Fibroblast of skin of scalp (primary cell): ENCODE measurements around the gene MBD3L2B.

Experiments used
- DNase-seq: peaks from one replicate; pipeline ENCODE4 v3.0.0-alpha.2; 2013

MBD3L2B gene

DNA sequence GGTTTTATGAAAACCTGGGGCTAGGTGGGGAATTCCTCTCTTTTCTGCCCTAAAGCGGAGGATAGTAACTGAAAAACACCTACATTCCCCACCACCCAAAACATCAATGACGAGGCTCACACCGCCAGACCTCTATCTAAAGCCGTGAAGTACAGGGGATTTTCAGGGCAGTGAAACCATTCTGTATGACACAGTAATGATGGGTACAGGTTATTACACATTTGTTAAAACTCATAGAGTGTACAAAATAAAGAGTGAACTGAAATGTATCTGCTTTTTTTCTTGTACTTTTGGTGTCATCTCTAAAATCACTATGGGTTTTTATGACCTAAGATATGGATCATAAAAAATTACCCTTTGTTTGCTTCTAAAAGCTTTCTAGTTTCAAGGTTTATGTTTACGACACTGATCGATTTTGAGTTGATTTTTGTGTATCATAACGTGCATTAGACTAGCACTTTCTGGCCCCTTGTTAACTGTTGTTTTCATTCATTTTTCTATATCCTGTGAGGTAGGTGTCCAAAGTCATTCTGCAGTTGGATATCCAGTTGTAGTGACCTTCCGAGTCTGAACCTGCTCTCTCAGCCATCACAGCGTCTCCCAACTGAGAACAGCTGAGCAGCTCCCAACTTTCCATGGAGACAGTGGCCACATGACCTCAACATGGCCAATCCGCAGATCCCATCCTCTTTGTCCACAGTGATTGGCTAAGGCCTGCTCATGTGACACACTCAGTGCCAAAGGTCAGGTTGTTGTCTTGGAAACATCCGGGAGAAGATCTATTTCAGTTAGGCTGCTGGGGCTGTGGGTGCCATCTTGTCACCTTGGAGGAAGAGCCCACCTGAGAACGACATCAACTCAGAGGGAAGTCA is 10.3 kb downstream of the MBD3L2B start:
- DNase-seq: no peak

DNA sequence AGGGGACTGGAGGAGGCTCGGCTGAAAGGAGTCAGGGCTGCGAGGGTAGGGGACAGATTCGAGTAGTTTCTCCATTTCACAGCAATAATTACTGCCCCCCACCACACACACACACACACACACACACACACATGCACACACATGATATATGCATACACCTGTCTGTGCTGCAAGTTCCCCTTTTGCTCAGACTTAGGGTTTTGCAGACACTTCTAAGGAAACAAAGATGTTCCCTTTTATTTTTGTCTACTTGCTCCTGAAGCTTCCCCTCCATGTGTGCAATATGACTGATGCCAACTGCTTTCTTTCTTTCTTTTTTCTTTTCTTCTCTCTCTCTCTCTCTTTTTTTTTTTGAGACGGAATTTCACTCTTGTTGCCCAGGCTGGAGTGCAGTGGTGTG is 13.4 kb downstream of the MBD3L2B start:
- no peak for DNase-seq

DNA sequence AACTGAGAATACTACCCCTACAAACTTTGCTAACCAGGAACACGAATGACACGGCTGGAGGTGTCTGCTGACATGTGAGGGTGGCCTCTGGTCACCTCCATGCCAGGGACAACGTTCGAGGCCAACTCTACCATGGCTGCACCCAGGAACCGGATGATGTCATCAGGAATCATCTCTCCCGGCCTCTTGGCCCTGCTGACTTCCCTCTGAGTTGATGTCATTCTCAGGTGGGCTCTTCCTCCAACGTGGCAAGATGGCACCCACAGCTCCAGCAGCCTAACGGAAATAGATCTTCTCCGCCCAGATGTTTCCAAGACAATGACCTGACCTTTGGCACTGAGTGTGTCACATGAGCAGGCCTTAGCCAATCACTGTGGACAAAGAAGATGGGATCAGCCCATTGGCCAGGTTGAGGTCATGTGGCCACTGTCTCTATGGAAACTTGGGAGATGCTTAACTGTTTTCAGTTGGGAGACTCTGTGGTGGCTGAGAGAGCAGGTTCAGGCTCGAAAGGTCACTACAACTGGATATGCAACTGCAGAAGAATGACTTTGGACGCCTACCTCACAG is 15.0 kb downstream of the MBD3L2B start:
- no peak for DNase-seq

DNA sequence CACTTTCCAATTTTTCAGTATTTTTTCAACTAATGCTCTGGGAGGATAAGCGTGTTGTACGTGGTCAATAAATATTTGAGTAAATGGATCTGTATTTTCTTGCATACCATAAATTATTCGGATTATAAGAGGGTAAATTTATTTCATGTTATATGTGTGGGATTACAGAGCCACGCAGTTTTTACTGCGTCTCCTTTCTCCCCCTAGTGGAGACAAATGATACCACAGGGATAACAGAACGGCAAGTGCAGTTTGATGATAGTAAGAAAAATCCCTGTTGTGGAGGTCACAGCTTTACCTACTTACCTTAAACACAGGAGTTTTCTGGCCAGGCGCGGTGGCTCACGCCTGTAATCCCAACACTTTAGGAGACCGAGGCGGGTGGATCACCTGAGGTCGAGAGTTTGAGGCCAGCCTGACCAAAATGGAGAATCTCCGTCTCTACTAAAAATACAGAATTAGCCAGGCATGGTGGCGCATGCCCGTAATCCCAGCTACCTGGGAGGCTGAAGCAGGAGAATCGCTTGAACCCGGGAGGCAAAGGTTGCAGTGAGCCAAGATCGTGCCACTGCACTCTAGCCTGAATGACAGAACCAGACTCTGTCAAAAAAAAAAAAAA is 16.8 kb downstream of the MBD3L2B start:
- DNase-seq: peak; percentile 2

DNA sequence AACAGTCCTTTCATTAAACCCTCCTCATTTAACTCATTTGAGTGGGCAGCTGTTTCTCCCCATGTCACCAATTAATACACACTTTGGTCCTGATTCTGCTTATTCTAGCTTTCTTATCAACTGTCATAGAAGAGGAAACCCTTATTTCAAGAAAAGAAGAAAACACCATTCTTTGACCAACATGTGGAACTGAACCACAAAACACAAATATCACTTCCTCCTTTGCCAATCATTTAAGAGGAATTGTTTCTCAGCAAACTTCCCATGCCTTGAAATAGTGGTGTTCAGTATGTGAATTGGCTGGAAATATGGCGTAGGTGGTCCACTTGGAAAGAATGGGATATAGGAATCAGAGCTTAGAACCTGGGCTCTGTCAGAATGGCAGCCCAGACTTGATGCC is 20.4 kb downstream of the MBD3L2B start:
- no peak for DNase-seq

DNA sequence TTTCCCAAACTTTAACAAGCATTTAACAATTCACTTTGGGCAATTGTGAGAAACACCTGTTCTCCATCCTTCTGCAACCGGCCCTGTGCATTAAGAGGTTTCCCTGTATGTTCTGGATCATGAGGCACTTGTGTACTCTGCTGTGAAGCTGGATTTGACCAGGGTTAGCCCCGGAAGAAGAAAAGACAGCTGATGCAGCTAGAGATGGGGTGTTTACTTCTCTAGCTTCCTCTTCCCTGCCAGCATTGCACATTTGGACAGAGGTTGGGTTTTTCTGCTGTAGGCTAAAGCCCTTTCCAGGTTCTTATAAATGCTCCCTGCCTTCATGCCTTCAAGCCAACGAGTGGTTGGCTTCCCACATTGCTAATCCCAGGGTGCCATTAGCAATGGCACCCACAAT is 20.9 kb downstream of the MBD3L2B start:
- DNase-seq: no peak

DNA sequence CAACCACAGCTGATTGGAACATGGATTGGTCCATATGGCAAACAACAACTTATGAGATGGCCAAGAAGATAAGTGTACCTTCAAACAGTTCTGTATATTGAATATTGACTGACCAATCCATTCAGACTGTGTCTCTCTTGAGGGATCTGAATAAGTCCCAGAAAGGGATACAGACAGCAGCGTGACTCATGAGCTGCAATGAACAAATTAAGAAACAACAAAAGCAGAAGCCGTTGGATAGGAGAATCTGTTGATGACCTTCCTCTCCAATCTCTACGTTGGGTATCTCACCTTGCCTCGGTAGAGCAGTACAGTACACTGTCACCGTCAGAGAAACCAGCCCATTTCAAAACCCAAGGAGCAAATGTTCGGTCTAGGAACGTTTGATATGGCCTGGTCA is 21.3 kb downstream of the MBD3L2B start:
- DNase-seq: no peak

DNA sequence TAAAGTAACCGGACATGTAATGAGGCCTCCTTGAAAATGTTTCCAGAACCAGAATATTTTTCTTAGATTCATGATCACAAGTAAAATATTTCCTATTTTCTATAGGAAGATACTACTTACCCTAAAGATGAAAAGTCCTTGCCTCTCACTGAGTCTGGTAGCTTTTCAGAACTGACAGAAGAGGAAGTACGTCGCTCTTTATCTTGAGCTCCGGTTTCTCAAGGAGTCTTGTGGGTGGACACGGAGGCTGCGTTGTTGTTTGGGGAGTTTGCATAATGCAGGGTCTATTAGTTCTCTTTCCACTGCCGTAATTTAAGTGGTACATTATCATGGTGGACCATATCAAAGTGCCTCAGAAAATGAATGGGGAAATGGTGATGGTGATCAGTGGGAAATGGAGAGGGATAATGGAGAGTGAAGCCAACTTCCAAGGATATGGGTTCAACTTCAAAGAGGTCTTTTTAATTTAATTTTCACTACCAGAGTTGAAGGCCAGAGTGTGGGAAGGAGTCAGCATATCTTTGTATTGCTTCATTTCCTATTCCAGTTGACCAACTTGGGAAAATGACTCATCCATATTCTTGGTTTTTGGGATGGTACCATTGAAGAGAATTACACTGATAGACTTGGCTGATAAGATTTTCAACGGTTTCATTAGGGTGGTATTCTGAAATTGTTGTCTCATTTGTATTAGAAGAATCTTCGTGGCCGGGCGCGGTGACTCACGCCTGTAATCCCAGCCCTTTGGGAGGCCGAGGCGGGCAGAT is 23.4 kb downstream of the MBD3L2B start:
- no peak for DNase-seq

DNA sequence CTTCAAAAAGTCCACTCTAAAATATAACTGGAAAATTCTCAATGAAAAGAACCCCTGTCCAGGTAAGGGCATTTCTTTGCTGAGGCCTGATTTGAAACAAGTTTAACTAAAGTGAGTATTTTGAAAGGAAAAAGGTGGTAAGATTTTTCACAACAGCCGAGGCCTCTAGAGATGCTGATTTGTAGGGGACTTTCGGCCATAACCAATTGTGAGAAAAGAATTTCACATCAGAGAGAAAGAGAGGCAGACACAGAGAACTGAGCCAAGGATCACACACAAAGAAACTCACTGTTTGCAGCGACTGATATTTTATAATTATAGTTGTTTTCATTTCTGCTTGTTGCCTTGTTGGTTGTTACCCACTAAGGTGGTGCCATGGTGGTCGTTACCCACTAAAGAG is 24.4 kb downstream of the MBD3L2B start:
- no peak for DNase-seq

DNA sequence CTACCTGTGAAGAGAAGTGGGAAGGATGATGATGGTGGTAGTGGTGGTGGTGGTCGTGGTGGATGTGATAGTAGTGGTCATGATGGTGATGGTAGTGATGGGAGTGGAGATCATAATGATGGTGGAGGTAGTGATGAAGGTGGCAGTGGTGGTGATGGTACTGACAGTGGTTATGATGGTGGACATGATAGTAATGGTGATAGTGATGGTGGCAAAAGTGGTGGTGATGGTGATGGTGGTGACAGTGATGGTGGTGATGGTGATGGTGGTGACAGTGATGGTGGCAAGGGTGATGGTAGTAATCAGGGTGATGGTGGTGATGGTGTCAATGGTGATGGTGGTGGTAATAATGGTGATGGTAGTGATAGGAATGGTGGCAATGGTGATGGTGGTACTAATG is 26.2 kb downstream of the MBD3L2B start:
- no peak for DNase-seq

DNA sequence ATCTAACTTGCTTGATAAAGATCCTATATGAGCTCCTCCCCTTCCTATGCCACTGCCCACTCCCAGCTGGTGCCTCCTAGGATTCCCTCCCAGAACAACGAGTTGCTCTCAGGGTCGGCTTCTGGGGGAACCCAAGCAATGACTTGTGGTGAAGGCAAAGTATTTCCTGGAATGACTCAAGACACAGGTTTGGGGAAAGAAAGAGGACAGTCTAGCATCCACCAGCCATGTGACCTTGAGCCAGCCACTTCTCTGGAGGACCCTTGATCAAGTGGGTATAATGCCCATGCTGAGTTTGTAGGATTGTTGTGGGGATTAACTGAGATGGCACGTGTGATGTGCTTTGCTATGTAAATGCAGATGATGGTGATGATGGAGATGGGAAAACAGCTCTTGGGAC is 33.0 kb downstream of the MBD3L2B start:
- DNase-seq: no peak

DNA sequence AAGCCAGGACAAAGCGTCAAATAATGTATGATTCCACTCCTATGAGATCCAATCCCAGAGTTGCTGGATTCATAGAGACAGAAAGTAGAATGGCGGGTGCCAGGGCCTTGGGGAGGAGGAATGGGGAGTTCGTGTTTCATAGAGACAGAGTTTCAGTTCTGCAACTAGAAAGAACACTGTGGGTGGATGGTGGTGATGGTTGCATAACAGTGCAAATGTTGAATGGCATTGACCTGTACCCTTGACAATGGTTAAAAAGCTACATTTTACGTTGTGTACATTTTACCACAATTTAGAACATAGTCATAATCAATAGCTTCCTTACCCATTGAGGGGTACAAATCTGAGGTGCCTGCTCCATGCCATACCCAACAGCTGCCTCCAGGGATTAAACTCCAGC is 33.4 kb downstream of the MBD3L2B start:
- DNase-seq: no peak

DNA sequence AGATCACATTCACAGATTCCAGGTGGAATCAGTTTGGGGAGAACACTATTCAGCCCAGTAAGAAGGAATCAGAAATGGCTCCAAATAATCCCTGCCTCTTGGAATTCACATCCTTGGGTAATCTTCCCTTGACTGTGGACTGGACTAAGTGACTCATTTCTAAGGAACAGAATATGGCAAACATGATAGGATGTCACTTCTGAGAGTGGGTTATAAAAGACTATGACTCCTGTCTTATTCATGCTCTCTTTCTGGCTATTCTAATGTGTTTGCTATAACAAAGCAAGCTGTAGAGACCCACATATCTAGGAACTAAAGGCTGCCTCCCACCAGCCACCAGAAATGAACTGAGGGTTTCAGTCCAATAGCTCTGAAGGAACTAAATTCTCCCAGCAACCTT is 37.8 kb downstream of the MBD3L2B start:
- DNase-seq: no peak

DNA sequence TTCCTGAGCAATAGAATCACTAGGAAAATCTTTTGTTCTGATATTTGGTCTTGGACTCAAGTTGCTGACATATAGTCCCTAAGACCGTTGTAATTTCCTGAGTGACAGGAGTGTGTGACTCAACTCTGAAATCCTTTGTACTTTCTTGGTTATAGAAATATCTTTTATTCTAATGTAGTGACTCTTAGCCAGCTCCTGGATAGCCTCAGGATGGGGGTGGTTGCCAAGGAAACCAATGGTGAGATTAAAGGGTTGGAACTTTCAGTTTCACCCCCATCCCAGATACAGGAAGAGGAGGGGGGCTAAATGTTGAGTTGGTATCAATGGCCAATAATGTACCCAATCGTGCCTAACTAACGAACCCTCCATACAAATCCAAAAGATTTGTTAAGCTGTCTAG is 41.8 kb downstream of the MBD3L2B start:
- DNase-seq: no peak

DNA sequence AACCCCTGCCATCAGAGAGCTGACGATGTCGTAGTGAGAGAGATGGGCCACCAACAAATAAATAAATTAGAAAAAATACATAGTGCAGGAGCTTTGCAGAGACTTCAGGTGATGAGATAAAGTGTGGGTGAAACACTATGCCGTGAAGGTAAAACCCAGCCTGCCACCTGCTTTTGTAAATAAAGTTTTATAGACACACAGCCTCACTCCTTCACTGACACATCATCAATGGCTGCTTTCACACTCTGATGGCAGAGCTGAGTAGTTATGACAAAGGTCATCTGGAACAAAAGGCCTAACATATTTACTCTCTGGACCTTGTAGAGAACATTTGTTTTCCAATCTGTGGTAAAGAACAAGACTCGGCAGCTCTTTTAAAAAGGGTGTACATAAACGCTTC is 45.0 kb downstream of the MBD3L2B start:
- no peak for DNase-seq

DNA sequence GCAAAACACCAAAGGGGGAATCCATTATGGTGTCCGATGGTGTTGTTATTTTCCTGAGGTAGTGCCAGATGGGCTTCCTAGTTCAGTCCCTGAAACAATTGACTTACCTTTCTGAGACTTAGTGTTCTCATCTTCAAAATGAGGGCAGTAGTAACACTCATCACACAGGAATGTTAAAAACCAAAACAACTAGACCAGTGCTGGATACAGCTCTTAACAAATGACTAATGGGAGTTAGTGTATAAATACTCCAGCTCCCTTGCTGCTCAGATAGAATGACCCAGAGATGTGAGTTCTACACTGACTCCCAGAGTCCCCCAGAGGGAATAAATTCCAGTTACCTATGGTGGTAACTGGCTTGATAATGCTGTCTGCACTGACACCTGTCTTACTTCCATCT is 49.9 kb downstream of the MBD3L2B start:
- no peak for DNase-seq

DNA sequence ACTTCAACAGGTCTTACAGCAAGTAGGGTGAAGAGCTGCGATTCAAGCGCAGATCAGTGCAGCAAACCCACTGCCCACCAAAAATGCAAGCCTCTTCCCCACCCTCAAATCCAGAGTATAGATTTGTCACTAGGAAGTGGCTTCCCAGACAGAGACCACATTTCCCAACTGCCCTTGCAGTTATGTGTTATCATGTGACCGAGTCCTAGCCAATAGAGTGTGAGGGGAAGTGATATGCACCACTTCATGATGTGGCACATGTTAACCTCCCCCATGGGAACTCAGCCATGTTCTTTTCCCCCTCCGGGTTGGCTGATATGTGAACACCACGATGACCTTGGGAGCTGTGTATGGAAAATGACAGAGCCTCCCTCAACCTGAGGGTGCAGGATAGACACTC is 50.8 kb downstream of the MBD3L2B start:
- DNase-seq: no peak

DNA sequence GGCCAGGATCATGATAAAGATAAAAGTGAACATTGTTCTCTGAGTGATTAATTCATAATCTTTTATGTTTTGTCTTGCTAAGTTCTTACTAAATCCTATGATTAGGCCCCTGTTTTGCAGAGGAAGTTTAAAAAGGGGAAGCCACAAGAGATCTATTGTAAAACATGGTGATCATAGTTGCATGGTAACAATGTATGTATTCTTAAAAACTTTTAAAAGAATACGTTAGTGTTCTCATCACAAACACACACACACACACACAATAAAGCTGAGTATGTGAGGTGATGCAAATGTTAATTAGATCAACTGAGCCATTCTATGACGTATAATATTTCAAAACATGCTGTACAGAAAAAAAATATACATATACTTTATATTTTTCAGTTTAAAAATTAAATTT is 51.2 kb downstream of the MBD3L2B start:
- no peak for DNase-seq

DNA sequence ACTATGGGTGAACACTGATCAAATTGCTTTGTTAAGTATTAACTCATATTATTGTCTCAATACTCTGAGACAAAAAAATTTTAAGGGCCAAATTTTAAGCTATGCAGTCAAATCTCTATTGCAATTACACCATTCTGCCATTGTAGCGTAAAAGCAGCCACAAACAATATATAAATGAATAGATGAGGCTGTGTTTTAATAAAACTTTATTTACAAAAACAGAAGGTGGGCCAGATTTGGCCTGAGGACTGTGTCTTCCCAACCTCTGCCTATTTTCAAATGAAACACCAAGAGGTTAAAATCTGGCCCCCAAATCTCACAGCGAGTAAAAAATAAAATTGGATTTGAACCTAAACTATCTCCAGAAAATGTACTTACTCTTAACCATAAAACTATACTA is 51.7 kb downstream of the MBD3L2B start:
- no peak for DNase-seq
